ENCODE results near the gene EEIG1.

DNA sequence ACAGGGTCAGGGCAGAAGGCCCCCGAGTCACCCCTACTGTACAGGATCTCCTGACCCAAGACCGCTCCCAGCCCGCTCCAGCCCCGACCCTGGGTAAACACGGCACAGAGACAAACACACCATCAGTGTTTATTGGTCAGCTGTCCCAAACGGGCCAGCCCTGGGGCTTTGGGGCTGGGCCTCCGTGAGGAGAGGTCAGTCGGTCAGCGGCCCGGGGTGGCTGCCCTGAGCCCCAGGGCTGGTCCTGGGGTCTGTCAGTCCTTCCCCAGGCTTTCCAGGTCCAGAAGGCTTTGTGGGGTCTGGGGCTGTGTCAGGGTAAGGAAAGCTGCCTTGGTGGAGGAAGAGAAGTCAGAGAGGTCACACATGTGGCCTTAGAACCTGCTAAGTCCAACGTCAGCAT lies 45.8 kb downstream of the EEIG1 start:
- TF ChIP-seq POLR2A (IDR thresholded peaks at IDR 0.05): no peak
- no peak for TF ChIP-seq CTCF (IDR thresholded peaks at IDR 0.05)

Data from body of pancreas (tissue), 4 donors.